GM20431 (cell line): ENCODE results near the gene RASA3.

Experiments used
- in situ Hi-C: fragments of 300-500 bp; cut with MseI, MboI; formaldehyde crosslinking; loops from one replicate; pipeline ENCODE4 v1.15.0; 2020; ENCODE audit warnings: low sequenced_read_pairs; ENCODE audit not compliant: unreplicated experiment

Gene RASA3

GRCh38 chr13:113931841-113932459 lies 200.5 kb downstream of the RASA3 start:
- in situ Hi-C loops = no loop called here

GRCh38 chr13:113930671-113931637 lies 201.5 kb downstream of the RASA3 start:
- in situ Hi-C loops = no loop called here

DNA sequence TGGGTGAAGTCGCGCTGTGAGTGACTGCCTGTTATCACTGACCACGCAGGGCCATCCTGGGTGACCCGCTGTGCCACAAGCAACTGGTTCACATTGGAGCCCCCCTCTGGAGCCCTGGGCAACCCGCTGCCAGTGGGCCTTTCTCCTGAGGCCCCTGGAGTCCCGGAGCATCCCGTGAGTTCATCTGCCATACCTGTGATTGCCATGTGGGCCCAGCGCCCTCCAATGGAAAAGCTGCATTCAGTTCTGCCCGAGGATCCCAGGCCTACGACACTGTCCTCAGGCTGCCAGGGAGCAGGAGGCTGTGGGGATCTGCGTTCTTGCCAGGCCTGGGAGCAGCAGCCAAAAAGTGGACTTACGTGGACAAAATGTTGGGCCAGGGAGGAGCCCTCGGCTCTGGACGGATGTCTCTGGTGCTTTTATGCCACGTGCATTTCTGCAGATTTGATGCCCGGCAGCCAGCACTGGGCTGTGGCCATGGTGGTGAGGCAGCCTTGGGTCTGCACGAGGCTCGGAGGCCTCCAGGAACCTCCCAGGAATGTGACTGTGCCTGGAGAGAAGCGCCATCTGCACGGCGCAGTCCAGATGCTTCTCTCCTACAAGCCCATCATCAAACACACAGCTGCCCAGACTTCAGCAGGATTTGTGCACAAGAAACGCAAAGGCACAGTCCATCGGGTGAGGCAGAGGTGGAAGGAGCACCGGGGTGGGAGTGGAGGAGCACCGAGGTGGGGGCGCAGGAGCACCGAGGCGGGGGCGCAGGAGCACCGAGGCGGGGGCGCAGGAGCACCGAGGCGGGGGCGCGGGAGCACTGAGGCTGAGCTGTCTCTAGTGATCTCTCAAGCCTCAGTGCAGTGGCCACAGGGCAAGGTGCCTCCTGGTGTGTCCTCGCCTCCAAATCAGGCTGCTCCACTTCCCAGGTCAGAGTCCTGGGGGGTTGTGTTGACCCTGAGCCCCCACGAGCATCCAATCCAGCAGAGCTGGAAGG lies 202.5 kb downstream of the RASA3 start:
- in situ Hi-C loops = no loop called here

- in situ Hi-C loops = no loop called here
Measured at GRCh38 chr13:113928685-113929627, 203.5 kb downstream of the RASA3 start.
